ENCODE data around the gene TDO2.
"Not testable (repeated sequence)": the region's sequence is repeated elsewhere in the genome, so short reads cannot be mapped to it uniquely, and the experiment has no call there.

Gene TDO2

GRCh38 chr4:155903453-155903852 is at the start of gene TDO2:
Gene TDO2, plus strand, starts transcription at chr4:155903696. Its CDS starts 63 bp downstream, at chr4:155903759.
- no peak for DNase-seq

DNA sequence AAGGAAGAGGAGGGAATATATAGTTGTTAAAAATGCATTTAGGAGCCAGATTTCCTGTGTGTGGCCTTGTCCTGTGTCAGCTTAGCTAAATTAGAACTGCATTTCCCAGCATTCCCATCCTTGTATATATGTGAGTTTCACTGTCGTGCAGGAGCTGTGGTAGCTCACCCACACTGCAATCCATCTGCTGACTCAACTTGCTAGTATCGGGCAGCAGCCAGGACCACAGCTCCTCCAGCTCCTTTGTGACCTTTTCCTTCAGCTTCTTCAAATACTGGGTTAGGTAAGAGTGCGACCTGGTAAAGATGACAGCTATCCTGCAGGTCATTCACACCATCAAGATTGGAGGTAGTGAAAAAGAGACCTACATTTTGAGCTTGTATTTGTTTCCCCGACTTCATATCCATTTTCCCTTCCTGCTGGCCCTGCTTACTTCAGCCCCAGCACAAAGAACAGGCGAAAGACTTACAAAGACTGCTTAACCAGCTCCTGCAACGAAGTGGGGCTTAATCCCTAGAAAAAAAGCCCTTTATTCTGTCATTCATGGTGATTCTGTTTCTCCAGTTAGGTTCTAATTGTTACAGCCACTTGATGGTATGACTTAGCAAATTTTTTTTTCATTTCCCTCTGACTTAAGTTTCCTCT is 48.8 kb upstream of the TDO2 start:
- no peak for DNase-seq

- no peak for DNase-seq
These were observed 47.6 kb upstream of the TDO2 start for GRCh38 chr4:155855897-155856296.

DNA sequence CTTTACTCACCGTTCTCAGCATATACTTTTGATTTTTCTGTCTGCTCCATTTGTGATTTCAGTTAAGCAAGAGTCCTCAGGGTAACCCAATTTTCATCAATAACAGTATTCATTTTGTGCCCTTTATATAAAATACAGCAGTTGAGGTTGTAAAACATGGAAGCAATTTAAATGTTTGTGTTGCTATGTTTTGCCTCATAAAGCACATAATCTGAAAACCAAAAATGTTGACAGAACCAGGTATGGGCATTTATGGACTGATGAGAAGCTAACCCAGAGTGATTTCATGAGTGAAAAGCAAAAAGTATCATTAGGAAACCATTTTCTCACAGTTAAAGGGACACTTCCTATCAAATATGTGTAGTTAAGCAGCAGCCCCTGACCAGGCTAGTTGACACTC is 37.3 kb upstream of the TDO2 start, which contains the start of gene ASIC5:
Gene ASIC5, minus strand, starts transcription at position 101 of the 400 bp plus-strand sequence. Its CDS starts 51 bp downstream, at position 50.
- no peak for DNase-seq

DNA sequence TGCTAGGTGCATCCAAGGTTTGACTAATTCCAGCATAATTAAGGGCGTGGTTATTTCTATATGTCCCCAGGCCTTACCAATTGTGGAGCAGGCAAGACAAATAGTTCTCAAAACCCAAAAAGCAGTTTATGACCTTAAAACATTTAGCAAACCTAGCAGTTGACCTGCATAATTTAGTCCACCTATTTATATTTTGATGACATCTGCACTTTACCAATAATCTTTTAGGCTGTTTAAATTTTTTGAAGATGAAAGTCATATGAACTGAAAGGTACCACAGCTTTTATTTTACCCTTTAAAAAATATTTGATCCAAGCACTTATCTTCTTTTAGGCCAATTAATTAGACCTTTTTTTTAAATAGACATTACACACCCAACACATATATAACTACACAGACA is 27.6 kb upstream of the TDO2 start:
- DNase-seq = no peak

- DNase-seq = no peak
These were observed 25.5 kb upstream of the TDO2 start for GRCh38 chr4:155877971-155878370.

GRCh38 chr4:155878611-155879010 is 24.9 kb upstream of the TDO2 start:
- no peak for DNase-seq

DNA sequence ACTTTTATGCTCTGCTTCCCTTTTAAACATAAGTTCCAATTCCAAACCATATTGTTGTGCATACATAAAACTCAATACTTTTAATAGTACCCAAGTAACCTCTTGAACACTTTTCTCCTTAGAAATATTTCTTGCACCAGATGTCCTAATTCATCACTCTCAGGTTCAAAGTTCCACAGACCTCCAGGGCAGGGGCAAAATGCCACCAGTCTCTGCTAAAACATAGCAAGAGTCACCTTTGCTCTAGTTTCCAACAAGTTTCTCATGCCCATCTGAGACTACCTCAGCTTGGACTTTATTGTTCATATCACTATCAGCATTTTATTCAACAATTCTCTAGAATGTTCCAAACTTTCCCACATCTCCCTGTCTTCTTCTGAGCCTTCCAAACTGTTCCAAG is 23.7 kb upstream of the TDO2 start:
- DNase-seq = no peak

- DNase-seq = no peak
These were observed 21.9 kb upstream of the TDO2 start for GRCh38 chr4:155881555-155881954.

DNA sequence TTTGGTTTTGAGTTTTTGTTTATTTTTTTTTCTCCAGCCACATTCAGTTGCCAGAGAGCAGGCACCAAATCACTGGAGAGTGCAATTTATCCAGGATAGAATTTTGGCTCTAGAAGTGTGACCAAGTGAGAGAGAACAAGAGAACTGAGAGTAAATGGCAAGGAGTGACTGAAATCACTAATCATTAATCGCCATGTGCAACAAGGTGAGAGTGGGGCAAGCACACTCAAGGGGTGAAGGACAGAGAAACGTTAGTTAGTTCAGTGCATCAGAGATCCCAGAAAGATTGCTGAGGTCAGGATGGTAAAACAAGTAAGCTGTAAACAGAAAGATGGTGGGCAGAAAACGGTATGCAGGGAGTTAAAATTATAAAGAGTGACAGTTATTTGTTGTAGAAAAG is 19.6 kb upstream of the TDO2 start:
- DNase-seq = no peak

DNA sequence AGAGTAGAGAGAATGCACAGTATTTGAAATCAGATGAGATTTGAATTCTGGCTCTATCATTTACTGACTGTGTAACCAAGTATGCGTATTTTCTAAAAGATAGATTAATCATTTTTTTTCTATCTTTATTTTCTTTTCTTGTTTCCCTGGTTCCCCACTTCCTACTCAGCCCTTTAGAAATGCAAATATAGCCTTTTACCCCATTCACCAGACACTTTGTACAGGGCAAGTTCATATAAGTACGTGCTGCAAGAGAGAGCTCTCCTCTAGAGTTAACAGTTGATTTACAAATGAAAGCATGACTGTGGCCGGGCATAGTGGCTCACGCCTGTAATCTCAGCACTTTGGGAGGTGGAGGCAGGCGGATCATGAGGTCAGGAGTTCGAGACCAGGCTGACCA is 17.8 kb upstream of the TDO2 start:
- DNase-seq = no peak

GRCh38 chr4:155887045-155887444 is 16.5 kb upstream of the TDO2 start:
- DNase-seq = no peak

DNA sequence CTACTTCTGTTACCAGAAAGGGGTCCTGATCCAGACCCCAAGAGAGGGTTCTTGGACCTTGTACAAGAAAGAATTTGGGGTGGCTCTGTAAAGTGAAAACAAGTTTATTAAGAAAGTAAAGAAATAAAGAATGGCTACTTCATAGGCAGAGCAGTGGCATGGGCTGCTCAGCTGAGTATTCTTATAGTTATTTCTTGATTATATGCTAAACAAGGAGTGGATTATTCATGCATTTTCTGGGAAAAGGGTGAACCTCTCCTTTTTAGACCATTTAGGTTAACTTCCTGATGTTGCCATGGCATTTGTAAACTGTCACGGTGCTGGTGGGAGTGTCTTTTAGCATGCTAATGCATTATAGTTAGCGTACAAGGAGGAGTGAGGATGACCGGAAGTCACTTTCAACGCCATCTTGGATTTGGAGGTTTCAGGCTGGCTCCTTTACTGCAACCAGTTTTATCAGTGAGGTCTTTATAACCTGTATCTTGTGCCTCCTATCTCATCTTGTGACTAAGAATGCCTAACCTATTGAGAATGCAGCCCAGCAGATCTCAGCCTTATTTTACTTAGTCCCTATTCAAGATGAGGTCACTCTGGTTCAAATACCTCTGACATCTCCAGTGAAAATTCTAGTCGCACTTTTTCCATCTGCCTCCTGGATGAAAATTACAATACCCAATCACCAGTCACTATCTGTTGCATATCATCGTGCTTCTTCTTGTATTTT is 15.5 kb upstream of the TDO2 start:
- DNase-seq = no peak

- peak; percentile 44 for DNase-seq
These were observed 14.3 kb upstream of the TDO2 start for GRCh38 chr4:155889031-155889793.

- DNase-seq = no peak
These were observed 13.6 kb upstream of the TDO2 start for GRCh38 chr4:155889946-155890345.

DNA sequence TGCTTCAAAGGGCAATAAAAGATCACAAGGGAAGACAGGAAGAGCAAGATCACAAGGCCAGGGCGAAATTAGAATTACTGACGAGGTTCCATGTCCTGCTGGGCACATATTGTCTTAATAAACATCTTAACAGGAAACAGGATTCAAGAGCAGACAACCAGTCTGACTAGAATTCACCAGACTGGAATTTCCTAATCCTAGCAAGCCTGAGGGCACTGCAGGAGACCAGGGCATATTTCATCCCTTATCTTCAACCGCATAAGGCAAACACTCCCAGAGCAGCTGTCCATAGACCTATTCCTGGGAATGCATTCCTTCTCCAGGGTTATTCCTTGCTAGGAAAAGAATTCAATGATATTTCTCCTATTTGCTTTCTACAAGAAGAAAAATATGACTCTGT is 12.4 kb upstream of the TDO2 start:
- no peak for DNase-seq

GRCh38 chr4:155898371-155898770 is 5.1 kb upstream of the TDO2 start:
- DNase-seq = not testable (repeated sequence)

GRCh38 chr4:155899891-155900290 is 3.6 kb upstream of the TDO2 start:
- no peak for DNase-seq

GRCh38 chr4:155900381-155900780 is 3.1 kb upstream of the TDO2 start:
- no peak for DNase-seq

- no peak for DNase-seq
These were observed 2.5 kb upstream of the TDO2 start for GRCh38 chr4:155901013-155901412.

DNA sequence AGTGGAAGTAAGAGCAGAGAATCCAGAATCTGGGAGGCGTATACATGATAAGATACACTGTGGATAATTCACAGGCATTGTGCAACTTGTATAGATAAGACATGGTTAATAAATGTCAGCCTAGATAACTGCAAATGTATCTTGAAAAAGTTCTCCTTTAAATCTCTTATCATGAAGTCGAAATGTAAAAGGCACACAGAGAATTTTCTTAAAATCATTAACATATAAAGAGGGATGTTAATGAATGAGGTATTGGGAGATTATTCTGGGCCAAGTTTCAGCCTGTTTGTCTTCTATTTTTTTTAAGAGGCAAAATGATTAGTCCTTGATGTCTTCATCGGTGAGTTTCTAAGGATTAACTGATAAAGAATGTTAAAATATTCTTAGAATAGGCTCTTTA is 835 bp downstream of the TDO2 start:
- no peak for DNase-seq

GRCh38 chr4:155906554-155907247 is 3.2 kb downstream of the TDO2 start:
- DNase-seq = no peak

DNA sequence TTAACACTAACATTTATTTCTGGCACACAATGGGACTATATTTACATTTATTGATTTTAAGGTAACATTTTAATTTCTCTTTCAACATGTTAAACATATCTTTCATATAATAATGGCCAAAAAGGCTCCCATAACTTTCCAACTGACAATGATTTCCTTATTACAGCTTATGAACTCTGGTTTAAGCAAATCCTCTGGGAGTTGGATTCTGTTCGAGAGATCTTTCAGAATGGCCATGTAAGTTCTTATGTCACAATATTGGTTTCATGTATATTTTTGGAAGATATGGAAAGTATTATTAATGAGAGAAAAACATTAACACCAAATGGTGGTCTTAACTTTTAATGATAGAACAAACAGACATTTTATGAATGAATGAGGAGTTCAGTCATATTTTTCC is 4.1 kb downstream of the TDO2 start:
- no peak for DNase-seq

All from suppressor macrophage treated with lipopolysaccharide for 4 hours (primary cell).